HG03469 (cell line): ENCODE data around the gene DNAJC11.

Experiments used
- ATAC-seq: cut with Tn5 transposase; IDR thresholded peaks from one replicate; pipeline ENCODE4 v1.9.1; 2021; ENCODE audit warnings: mild to moderate bottlenecking, moderate library complexity, moderate number of reproducible peaks; ENCODE audit not compliant: unreplicated experiment

DNAJC11 gene

DNA sequence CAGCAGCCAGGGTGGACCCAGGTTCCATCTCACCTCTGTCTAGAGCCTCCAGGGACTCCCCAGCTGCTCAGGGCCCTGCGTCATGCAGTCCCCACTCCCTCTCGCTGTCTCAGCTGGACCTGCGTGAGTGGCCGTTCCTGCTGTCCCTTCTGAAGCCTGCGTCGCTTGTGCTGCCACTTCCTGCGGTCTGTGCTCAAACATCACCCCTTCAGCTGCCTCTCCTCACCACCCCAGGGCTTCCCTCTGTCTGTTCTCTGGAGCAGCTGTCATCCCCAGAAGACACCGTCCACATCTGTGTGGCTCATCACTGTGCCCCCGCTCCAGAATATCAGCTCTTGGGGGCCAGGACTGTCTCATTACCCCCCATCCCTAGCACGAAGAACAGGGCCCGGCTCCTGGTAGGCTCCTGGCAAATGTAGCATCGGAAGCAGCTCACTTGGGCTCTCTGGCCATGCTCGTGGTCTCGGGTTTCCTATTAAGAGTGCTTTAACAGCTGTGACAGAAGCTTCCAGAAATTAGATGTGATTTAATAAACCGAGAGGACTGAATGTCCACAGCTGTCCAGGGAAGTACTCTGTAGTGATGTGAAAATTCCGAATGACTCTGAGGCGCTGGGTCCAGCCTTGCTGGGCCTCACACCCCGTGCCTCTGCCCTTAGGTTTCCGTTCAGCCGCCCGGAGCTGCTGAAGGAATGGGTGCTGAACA lies 73.6 kb downstream of the DNAJC11 start:
- ATAC-seq, result no peak

- no peak for ATAC-seq
These were observed 74.6 kb downstream of the DNAJC11 start for GRCh38 chr1:6627031-6627430.

GRCh38 chr1:6625584-6626149 lies 75.9 kb downstream of the DNAJC11 start:
- ATAC-seq, result no peak

DNA sequence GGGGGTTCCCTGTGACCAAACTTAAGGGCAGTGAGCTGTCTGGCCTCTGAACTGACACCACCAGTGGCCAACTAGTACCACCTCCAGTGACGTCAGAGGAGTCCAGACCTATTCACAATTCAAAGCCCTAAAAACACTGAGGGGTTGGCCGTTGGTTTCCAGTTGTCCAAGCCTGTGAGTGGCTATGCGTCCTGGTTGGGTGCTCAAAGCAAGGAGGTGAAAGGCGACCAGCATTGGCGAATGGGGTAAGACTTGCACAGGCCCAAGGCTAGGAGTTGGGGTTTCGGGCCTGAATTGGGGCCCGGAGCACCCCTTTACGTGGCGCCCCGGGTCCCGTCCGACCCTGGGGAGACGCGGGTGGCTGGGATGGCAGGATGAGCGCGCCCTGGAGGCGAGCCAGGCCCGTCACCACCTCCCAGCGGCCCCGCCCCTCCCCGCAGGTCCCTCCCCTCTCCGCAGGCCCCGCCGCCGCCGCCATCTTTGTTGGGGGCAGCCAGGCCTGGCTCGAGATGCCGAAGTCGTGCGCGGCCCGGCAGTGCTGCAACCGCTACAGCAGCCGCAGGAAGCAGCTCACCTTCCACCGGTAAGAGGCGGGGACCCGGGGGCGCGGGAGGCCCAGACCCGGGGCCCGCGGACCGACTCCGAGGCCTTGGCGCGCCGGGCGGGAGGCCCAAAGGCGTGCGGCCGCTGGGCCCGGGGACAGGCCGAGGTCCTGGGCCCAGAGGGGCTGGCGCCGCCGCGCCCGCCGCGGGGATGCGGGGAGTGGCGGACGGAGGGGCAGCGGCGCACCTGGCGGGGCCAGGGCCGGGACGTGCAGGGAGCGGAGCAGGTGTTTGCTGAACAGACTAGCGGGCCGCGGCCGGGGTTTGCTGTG lies 76.7 kb downstream of the DNAJC11 start, which contains the start of gene THAP3:
THAP3 (plus strand) TSS at position 159 of the 874 bp plus-strand sequence; CDS start at position 510, 351 bp downstream.
- peak; percentile 44 for ATAC-seq

GRCh38 chr1:6623269-6623965 lies 78.2 kb downstream of the DNAJC11 start:
- ATAC-seq, result no peak

DNA sequence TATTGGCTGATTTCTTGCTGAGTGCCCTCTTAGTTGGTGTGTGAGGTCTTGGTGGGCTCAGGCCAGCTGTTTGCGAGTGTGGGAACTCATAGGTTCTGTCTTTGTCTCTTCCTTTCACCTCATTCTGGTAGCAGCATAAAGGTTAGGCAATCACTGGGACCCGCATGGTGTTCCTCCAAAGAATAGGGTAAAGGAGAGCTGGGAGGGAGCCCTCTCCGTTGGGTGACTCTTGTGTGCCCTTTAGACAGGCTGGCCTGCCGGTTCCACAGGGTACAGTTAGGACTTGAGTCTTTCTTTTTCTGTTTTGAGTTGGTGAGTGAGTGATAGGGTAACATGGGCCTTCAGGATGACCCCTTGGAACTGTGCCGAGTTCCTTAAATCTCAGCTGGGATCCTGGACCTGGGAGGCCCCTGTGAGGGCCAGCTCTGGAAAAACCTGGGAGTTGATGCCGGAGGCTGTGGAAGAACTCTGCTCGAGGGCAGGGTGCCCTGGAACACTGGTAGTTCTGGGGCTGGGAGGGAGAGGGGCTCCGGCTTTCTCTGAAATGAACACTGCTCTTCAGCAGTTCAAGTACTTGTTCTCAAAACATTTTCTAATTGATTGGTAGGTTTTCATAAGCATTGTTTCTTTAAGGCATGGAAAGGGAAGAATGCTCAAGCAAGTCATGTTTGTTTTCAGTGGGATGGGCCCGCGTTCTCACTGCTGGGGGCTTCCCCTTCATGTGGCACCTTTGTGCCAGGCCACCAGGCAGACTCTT lies 79.0 kb downstream of the DNAJC11 start:
- no peak for ATAC-seq

GRCh38 chr1:6621429-6622391 lies 79.9 kb downstream of the DNAJC11 start:
- no peak for ATAC-seq

- ATAC-seq, result no peak
These were observed 82.6 kb downstream of the DNAJC11 start for GRCh38 chr1:6619045-6619444.

DNA sequence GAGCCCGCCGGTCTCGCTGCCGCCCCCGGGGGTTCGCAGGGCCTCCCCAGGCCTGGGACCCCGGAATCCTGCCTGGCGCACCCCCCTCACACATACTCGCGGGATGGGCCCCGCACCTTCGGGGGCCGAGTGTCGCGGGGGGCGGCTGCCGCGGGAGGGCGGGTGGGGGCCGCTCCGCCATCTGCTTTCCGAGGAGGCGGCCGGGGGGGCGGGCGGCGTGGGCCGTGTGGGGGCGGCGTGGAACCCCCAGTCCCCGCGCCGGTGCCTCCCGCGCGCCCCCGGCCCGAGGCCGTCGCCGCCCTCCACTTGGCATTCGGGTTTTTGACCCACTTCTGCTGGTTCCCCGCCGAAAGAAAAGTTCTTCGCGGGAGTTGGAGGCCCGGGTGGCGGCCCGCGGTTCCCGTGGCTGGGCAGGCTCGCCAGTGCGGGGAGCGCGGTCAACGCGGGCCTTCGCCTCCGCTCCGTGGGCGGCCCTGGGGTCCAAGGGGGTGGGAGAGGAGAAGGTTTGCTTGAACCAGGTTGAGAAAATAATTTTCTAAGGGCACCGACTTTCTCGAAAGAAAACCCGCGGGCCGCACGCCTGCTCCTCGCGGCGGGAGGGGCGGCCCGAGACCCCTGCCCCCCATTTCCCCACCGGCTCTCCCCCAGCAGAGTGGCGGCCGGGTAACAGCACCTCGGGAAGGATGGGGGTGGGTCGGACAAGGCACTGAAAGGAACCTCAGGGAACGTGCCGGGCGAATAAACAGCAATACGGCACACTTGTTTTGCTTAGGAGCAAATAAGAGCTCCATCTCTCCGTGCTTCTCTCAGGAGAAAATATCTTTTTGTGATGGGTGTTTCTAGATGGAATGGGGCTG lies 86.5 kb downstream of the DNAJC11 start:
- no peak for ATAC-seq

GRCh38 chr1:6614019-6614928 lies 87.3 kb downstream of the DNAJC11 start:
- no peak for ATAC-seq

GRCh38 chr1:6613361-6614018 lies 88.1 kb downstream of the DNAJC11 start, which contains the start of gene PHF13:
Gene PHF13, plus strand, starts transcription at chr1:6613731. Its CDS starts 336 bp downstream, at chr1:6614067.
- ATAC-seq, result peak; percentile 81

DNA sequence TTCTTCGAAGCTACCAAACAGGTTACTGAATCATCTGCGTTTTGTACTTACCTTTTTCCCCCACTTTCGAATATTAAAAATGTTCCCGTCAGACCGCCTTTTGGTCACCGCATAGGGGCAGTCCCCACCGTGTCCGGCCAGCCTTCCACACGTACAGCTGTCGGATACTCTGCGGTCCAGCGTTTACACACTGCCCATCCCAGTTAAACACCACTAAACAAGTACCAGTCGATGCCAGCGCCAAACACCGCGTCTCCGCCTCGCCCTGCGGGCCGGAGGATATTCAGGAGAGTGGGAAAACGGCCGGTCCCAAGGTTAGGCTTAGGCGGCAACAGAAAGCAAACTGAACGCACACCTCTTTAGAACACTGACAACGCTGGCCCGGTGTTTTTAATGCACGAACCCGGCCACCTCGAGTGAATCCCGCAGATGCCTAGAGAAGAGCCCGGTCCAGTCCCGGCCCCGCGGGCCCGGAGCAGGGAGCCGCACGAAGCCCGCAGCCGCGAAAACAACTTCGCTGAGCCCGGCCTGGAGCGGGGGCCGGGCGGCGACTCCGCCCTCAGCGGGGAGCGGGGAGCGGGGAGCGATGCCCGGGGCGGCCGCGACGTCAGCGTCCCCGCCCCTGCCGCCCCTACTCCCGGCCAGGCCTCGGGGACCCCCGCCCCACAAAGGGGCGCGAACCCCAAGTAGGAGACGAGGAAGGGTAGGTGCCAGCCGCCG lies 88.8 kb downstream of the DNAJC11 start:
- peak; percentile 16 for ATAC-seq

- no peak for ATAC-seq
These were observed 97.6 kb downstream of the DNAJC11 start for GRCh38 chr1:6603915-6604558.

DNA sequence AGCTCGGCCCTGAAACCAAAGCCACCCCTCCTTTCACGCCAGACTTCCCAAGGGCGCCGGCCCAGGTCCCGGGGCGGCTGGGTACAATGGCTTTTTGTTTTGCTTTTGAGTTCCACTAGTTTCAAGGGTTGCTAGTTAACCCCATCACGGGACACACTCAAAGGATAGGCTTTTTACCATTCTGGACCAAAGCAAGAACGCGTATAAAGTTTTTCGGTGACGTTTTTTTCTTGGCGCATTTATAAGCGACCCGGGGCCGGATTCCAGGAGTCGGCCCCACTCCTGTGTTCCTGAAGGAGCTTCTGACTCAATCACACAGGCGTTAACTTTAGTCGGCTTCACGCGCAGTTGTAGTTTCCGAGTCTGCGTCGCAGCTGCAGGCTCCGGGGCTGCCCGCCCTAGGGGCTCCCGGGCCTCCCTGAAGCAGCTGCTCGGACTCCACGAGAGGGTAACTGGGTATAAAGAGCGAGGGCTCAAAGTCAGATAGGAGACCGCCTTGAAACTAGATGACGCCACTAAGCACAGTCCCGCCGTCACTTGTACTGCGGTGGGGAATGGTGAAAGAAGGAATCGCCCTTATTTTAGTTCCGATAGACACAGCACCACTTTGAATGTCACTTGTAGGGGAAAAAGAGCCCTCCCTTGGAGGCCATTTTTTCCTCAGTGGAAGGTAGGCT lies 98.2 kb downstream of the DNAJC11 start:
- ATAC-seq, result peak; percentile 3
